Lower leg skin (tissue), 4 donors: ENCODE results near the gene ROR1. TPM values are rescaled to one million over a fixed set of nuclear protein-coding genes. Genes with fewer than 3 reads are reported as not detected.

Experiments
- DNase-seq, 2 donors: peaks; one replicate each; pipeline ENCODE4 v3.0.0-alpha.2; 2019; ENCODE audit warnings: low spot score in 2 of 2
- H3K4me3 ChIP-seq: fragments of 200-600 bp; sonication (generic); 2 replicates; pipeline ENCODE4 v1.5.1; 2017; ENCODE audit warnings: mild to moderate bottlenecking, low read depth; ENCODE audit not compliant: poor library complexity, severe bottlenecking
- POLR2A ChIP-seq, 2 donors: fragments of 450-650 bp; IDR thresholded peaks; one replicate each; pipeline ENCODE4 v1.6.1; 2016 to 2017; ENCODE audit warnings: antibody characterized with exemption in 2 of 2, mild to moderate bottlenecking in 1 of 2, moderate library complexity in 1 of 2
- WGBS, 2 donors: methylation state at CpG; one replicate each; pipeline ENCODE4 v1.1.5; 2018; 5-methylcytosine and 5-hydroxymethylcytosine counted together
- intact Hi-C: fragments of 100-400 bp; cut with DNase I; formaldehyde crosslinking; loops from one replicate; pipeline ENCODE4 v1.15.0; 2023; ENCODE audit warnings: low total_unique reads
- total RNA-seq, 4 donors: library from RNA; depleted of rRNA; stranded (reverse); fragments of >200 nt; gene quantifications; one replicate each; pipeline ENCODE4 v1.1.0, GENCODE V29; 2016
- TF ChIP-seq, protein P1 (sequence below), 3 donors: fragments of 450-650 bp; IDR thresholded peaks; one replicate each; pipeline ENCODE4 v1.5.1; 2016; ENCODE audit warnings: antibody characterized with exemption in 3 of 3, mild to moderate bottlenecking in 3 of 3, moderate library complexity in 2 of 3

Gene ROR1
- total RNA-seq, 4 donors from 2014 or later: 12.9 to 28.6 (median 22.5) TPM

GRCh38 chr1:63906047-63906704 is 132.4 kb downstream of the ROR1 start:
- intact Hi-C loops: no loop called here
- no peak overlapping the region for H3K4me3 ChIP-seq
- 82 to 86% methylated on average over 8 of the region's 8 CpGs for WGBS, 2 donors
- TF ChIP-seq, protein P1, sequence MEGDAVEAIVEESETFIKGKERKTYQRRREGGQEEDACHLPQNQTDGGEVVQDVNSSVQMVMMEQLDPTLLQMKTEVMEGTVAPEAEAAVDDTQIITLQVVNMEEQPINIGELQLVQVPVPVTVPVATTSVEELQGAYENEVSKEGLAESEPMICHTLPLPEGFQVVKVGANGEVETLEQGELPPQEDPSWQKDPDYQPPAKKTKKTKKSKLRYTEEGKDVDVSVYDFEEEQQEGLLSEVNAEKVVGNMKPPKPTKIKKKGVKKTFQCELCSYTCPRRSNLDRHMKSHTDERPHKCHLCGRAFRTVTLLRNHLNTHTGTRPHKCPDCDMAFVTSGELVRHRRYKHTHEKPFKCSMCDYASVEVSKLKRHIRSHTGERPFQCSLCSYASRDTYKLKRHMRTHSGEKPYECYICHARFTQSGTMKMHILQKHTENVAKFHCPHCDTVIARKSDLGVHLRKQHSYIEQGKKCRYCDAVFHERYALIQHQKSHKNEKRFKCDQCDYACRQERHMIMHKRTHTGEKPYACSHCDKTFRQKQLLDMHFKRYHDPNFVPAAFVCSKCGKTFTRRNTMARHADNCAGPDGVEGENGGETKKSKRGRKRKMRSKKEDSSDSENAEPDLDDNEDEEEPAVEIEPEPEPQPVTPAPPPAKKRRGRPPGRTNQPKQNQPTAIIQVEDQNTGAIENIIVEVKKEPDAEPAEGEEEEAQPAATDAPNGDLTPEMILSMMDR (IDR thresholded peaks at IDR 0.05): no peak
- no peak for TF ChIP-seq POLR2A (IDR thresholded peaks at IDR 0.05)
- DNase-seq: no peak

DNA sequence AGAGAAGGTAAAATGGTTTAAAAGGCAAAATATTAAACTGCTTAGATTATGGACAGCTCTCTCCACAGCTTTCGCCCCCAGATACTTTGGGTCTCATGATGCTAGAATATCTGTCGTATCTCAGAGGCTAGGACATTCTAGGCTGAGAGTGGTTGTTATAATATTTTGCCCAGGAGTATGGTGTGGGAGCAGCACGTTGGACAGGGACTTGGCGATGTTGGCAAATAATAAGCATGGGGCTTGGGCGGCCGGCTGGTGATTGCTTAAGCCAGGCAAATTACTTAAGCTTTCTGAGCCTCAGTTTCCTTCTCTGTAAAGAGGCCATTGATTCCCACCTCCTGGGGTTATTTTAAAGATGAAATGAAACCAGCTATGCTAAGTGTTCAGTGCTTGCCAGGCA is 133.2 kb downstream of the ROR1 start:
- no peak overlapping the region for H3K4me3 ChIP-seq
- TF ChIP-seq POLR2A (IDR thresholded peaks at IDR 0.05): no peak
- TF ChIP-seq, protein P1 (IDR thresholded peaks at IDR 0.05): no peak
- 84 to 87% methylated on average over 6 of the region's 6 CpGs for WGBS, 2 donors
- intact Hi-C loops: no loop called here
- no peak for DNase-seq

GRCh38 chr1:63908016-63908415 is 134.2 kb downstream of the ROR1 start:
- 82 to 84% methylated on average over 1 of the region's 1 CpG for WGBS, 2 donors

DNA sequence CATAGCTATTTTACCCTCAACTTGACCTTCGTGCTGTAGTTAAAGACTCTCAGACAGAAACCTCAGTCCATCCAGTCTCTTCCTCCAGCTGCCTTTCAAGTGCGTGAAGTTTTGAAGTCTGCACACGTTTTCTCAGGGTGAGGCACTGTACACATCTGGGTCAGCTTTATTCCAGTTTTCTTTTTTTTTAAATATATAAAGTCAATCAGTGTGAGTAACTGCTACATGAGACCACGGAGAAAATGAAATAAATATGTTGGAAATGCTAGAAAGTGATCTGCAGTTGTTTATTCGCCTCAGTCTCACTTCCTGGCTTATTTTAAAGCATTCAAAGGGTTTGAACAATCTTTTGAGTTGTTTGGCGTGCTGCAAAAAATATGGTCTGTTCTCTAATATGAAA is 135.7 kb downstream of the ROR1 start:
- H3K4me3 ChIP-seq: no peak overlapping the region
- no peak for DNase-seq
- intact Hi-C loops: no loop called here
- TF ChIP-seq, protein P1 (IDR thresholded peaks at IDR 0.05): no peak
- TF ChIP-seq POLR2A (IDR thresholded peaks at IDR 0.05): no peak
- WGBS, 2 donors: 57 to 65% methylated on average over 6 of the region's 6 CpGs

More at GRCh38 chr1:63908016-63908415, 134.2 kb downstream of the ROR1 start:
- H3K4me3 ChIP-seq: no peak overlapping the region
- intact Hi-C loops: no loop called here
- TF ChIP-seq POLR2A (IDR thresholded peaks at IDR 0.05): no peak
- TF ChIP-seq, protein P1 (IDR thresholded peaks at IDR 0.05): no peak
- no peak for DNase-seq

- 92 to 98% methylated on average over 4 of the region's 4 CpGs for WGBS, 2 donors
- intact Hi-C loops: no loop called here
- TF ChIP-seq, protein P1 (IDR thresholded peaks at IDR 0.05): no peak
- TF ChIP-seq POLR2A (IDR thresholded peaks at IDR 0.05): no peak
- DNase-seq: no peak
- no peak overlapping the region for H3K4me3 ChIP-seq
These were observed 137.2 kb downstream of the ROR1 start for GRCh38 chr1:63911049-63911448.

GRCh38 chr1:63912643-63913042 is 138.8 kb downstream of the ROR1 start:
- no peak for DNase-seq
- intact Hi-C loops: no loop called here
- no peak overlapping the region for H3K4me3 ChIP-seq
- no peak for TF ChIP-seq POLR2A (IDR thresholded peaks at IDR 0.05)
- TF ChIP-seq, protein P1 (IDR thresholded peaks at IDR 0.05): no peak
- WGBS, 2 donors: 83 to 88% methylated on average over 5 of the region's 5 CpGs
